Retinal pigment epithelial cell (primary cell): ENCODE results near the gene ITGAL.

Source experiments
- DNase-seq: peaks from one replicate; pipeline ENCODE4 v3.0.0-alpha.2; 2010; ENCODE audit warnings: low read depth
- H3K4me3 ChIP-seq: 2 replicates; pipeline ENCODE4 v1.5.1; 2011; ENCODE audit warnings: mild to moderate bottlenecking, low read length, control low read depth, moderate library complexity
- CTCF ChIP-seq: conservative IDR thresholded peaks from 2 replicates; pipeline ENCODE4 v1.5.1; 2011; ENCODE audit warnings: low read depth, low read length, control low read depth, inconsistent platforms

The ITGAL gene

GRCh38 chr16:30569281-30569680, 96.7 kb downstream of the ITGAL start:
- no peak overlapping the region for H3K4me3 ChIP-seq
- no peak for TF ChIP-seq CTCF
- DNase-seq, result no peak

GRCh38 chr16:30569746-30570635, 97.4 kb downstream of the ITGAL start:
- no peak overlapping the region for H3K4me3 ChIP-seq

GRCh38 chr16:30570636-30571444, 98.3 kb downstream of the ITGAL start:
- TF ChIP-seq CTCF, result no peak
- DNase-seq, result no peak
- peak overlapping the region; percentile 73 for H3K4me3 ChIP-seq

More at GRCh38 chr16:30569746-30570635, 97.4 kb downstream of the ITGAL start:
- DNase-seq, result no peak
- TF ChIP-seq CTCF, result no peak

- TF ChIP-seq CTCF, result no peak
- peak within 1 kb of the TSS; percentile 73 for H3K4me3 ChIP-seq
Measured at GRCh38 chr16:30571445-30572322, 99.1 kb downstream of the ITGAL start, which contains the start of gene ZNF688. TSS of gene ZNF688 (minus strand) at chr16:30571714. CDS start at chr16:30571629, 85 bp downstream.

More at GRCh38 chr16:30571445-30572322, 99.1 kb downstream of the ITGAL start, which contains the start of gene ZNF688:
- peak; percentile 95 for DNase-seq
